HG02588 (cell line): ENCODE measurements around the gene POFUT2.

Experiments used
- ATAC-seq: cut with Tn5 transposase; IDR thresholded peaks from one replicate; pipeline ENCODE4 v1.9.1; 2021; ENCODE audit warnings: mild to moderate bottlenecking, moderate library complexity; ENCODE audit not compliant: unreplicated experiment

The POFUT2 gene

DNA sequence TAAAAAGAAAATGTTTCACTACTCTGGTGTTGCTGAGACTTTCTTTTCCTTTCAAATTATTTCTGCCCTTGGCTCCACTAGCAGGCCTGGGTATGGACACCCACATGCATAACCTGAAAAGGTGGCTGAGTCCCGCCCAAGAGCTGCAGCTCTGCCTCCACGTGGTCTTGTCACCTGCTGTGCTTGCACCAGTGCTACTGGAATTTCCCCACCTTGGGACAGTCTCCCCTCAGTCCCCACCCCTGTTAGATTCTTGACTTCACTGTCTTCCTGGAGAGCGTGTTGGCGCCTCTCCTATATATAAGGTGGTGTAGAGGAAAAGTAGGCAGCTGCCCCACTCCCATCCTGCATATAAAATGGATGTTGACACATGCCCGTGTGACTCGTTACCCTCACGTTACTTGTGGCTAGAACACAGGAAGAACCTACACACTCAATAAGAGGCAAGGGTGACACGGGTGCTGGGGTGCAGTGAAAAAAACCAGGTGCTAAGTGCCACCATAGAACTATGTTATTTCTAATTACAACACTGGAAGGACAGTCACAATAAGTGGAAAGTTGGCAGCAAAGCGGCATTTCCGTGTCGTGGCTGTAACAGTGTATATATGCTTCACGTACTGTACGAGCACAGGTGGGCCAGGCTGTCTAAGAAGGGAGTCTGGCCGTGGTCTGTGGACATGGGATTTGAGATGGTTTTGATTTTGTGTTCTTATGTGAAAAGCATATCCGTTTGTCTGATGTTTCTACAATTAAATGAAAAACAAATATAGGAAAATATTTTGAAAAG is 61.0 kb downstream of the POFUT2 start:
- no peak for ATAC-seq

DNA sequence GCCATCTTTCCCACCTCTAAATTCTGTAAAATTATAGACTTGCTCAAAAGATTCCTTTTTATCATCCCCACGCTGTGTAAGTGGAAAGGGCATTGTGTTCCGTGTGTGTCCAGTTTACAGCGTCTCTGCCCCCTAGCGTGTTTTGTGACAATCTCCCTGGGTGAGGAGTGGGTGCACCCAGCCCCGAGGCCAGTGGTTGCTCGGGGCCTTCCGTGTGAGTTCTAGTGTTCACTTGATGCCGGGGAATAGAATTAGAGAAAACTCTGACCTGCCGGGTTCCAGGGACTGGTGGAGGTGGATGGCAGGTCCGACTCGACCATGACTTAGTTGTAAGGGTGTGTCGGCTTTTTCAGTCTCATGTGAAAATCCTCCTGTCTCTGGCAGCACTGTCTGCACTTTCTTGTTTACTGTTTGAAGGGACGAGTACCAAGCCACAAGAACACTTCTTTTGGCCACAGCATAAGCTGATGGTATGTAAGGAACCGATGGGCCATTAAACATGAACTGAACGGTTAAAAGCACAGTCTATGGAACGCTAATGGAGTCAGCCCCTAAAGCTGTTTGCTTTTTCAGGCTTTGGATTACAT is 61.9 kb downstream of the POFUT2 start:
- ATAC-seq = no peak

GRCh38 chr21:45225041-45225740 is 62.5 kb downstream of the POFUT2 start:
- ATAC-seq = no peak

GRCh38 chr21:45224189-45224938 is 63.3 kb downstream of the POFUT2 start:
- ATAC-seq = no peak

- ATAC-seq = no peak
Measured at GRCh38 chr21:45223236-45224185, 64.2 kb downstream of the POFUT2 start.

DNA sequence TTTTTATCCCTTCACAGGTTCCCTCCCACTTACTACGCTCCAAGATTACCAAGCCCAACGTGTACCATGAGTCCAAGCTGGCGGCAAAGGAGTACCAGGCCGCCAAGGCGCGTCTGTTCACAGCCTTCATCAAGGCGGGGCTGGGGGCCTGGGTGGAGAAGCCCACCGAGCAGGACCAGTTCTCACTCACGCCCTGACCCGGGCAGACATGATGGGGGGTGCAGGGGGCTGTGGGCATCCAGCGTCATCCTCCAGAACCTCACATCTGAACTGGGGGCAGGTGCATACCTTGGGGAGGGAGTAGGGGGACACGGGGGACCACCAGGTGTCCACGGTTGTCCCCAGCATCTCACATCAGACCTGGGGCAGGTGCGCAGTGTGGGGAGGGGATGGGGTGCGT is 65.7 kb downstream of the POFUT2 start:
- ATAC-seq = no peak

DNA sequence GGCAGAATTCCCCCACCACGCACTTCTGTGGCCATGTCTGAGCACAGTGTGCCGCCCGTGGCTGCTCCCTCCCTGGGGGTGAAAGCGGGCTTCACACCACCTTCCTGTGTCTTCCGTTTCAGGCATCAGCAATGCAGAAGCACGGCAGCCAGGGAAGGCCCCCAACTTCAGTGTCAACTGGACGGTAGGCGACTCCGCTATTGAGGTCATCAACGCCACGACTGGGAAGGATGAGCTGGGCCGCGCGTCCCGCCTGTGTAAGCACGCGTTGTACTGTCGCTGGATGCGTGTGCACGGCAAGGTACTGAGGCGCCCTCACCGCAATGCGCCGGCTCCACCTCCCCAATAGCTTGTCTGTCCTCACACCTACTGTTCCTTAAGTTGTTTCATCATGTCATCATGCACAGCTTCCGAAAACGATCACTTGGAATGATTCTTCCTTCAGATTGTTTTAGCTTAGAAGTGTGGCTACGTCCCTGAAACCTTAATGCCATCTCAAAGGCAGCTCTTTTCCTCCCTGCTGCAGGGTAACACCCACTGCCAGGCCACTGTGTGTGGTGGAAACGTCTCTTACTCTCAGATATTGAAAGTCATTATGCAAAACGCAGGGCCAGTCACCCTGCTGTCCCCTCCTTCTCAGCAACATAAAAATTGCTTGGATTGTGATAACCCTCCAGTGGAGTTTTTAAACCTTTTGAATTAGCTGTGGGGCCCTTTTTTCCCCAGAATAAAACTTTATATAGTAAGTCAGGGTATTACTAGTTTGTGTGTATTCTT is 66.8 kb downstream of the POFUT2 start:
- ATAC-seq = no peak

DNA sequence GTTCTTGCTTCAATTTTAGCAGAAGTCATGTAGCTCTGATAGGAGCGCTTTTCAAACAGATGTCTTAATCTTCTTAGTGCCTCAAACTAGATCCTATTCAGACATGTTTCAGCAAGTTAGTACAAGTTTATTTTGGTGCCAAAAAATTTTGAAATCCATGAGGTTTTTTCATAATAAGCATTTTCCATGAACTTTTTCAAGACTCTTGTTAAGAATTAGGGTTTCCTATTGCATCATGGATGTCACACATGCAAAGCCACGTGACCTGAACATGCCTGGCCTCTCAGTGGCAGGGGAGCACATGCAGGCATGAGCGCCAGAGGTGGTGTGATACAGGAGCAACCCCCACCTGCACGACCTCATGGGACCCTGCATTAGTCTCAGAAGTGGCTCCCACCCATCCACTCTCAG is 67.6 kb downstream of the POFUT2 start:
- no peak for ATAC-seq

DNA sequence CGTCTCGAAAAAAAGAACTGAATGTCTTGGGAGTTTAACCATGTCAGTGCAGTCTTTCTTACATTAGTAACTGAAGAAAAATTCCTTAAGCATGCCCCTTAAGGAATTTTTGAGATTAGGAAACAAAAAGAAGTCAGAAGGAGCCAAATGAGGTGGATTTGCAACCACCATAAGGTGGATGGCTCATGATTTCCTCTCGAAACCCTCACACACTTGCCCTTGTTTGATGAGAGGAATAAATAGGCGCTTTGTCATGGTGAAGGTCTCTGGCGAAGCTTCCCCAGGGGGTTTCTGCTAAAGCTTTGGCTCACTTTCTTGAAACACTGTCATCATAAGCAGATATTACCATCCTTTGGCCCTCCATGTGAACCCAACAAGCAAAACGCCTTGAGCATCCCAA is 68.2 kb downstream of the POFUT2 start:
- no peak for ATAC-seq

GRCh38 chr21:45217010-45217409 is 70.7 kb downstream of the POFUT2 start:
- no peak for ATAC-seq

DNA sequence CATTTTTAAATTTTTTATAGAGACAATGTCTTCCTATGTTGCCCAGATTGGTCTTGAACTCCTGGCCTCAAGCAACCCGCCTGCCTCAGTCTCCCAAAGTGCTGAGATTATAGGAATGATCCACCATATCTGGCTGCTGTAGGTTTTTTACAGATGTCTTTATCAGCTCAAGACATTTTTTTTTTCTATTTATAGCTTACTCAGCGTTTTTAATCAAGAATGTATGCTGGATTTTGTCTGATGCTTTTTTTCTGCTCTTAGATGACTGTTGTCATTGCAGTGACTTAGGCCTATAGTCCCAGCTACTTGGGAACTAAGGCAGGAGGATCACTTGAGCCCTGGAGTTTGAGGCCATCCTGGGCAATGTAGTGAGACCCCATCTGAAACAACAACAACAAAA is 72.5 kb downstream of the POFUT2 start:
- no peak for ATAC-seq
